Measurements from ENCODE around the gene ZNF777. TPM values are rescaled to one million over a fixed set of nuclear protein-coding genes. Genes with fewer than 3 reads are reported as not detected.

The ZNF777 gene
- total and polyA plus RNA-seq, 8 donors: 1.2 to 15.2 (median 5.3) TPM

DNA sequence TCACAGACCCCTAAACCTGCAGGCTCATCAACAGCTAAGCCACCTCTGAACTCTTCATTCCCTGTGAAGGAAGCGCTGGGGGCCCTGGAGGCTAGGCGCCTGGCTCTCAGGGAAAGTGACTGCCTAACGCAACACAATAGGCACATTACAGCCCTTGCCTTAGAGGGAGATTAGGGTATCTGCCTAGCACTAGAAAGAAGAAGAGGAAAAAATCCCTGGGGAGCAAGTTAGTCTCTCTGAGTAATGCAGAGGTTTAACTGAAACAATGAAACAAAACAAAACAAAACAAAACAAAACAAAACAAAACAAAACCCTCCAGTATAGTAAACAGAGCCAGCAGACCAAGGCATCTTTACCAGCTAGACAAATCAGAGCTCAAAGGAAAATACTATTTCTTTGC, 2.6 kb downstream of the ZNF777 start:
- 76 to 90% (median 88%) methylated on average over 3 of the region's 3 CpGs for WGBS, 5 donors
- H3K27ac ChIP-seq: no peak overlapping the region
- no peaks in the 10 kb centered on the region for H3K9me3 ChIP-seq
- intact Hi-C loops (cut with DNase I; ENCODE audit: low total_unique reads): no loop called here
- H3K27me3 ChIP-seq: no peaks in the 10 kb centered on the region
- TF ChIP-seq POLR2AphosphoS5 (IDR thresholded peaks at IDR 0.05) (no peak), POLR2A (IDR thresholded peaks at IDR 0.05) (no peak), EP300 (IDR thresholded peaks at IDR 0.05) (no peak)
- TF ChIP-seq, protein P1, sequence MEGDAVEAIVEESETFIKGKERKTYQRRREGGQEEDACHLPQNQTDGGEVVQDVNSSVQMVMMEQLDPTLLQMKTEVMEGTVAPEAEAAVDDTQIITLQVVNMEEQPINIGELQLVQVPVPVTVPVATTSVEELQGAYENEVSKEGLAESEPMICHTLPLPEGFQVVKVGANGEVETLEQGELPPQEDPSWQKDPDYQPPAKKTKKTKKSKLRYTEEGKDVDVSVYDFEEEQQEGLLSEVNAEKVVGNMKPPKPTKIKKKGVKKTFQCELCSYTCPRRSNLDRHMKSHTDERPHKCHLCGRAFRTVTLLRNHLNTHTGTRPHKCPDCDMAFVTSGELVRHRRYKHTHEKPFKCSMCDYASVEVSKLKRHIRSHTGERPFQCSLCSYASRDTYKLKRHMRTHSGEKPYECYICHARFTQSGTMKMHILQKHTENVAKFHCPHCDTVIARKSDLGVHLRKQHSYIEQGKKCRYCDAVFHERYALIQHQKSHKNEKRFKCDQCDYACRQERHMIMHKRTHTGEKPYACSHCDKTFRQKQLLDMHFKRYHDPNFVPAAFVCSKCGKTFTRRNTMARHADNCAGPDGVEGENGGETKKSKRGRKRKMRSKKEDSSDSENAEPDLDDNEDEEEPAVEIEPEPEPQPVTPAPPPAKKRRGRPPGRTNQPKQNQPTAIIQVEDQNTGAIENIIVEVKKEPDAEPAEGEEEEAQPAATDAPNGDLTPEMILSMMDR (IDR thresholded peaks at IDR 0.05): no peak
- H3K36me3 ChIP-seq: peaks cover 21 to 39% (median 35%) of the 10 kb centered on the region in 4 donors
- no peak for DNase-seq
- H3K4me1 ChIP-seq: peaks cover 10 to 41% (median 30%) of the 10 kb centered on the region in 4 donors
- no peak overlapping the region for H3K4me3 ChIP-seq

DNA sequence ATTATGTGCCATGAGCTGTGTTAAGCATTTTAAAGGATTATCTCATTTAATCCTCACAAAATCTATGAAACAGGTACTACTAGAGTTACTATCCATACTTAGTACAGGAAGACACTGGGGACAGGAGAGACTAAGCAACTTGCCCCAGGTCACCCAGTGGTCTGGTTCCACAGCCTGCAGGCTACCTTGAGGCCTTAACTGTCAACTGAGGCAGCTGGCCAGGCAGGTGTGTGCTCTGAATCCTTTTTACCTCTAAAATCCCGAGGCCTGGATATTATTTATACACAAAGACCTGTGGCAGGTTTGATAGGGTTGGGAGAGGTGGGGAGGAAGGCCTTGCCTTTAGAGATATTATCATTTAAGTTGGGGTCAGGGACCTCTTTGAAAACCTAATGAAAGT, 3.1 kb downstream of the ZNF777 start:
- no peak for DNase-seq
- intact Hi-C loops (cut with DNase I; ENCODE audit: low total_unique reads): no loop called here
- no peaks in the 10 kb centered on the region for H3K9me3 ChIP-seq
- H3K27me3 ChIP-seq: no peaks in the 10 kb centered on the region
- TF ChIP-seq POLR2A (IDR thresholded peaks at IDR 0.05): no peak
- TF ChIP-seq EP300 (IDR thresholded peaks at IDR 0.05): no peak
- no peak for TF ChIP-seq POLR2AphosphoS5 (IDR thresholded peaks at IDR 0.05)
- TF ChIP-seq, protein P1 (IDR thresholded peaks at IDR 0.05): no peak
- H3K4me1 ChIP-seq: peaks cover 10 to 41% (median 30%) of the 10 kb centered on the region in 4 donors
- 50 to 83% (median 60%) methylated on average over 1 of the region's 1 CpG for WGBS, 5 donors
- peaks cover 24 to 44% (median 39%) of the 10 kb centered on the region in 4 donors for H3K36me3 ChIP-seq
- H3K27ac ChIP-seq: no peak overlapping the region
- no peak overlapping the region for H3K4me3 ChIP-seq

DNA sequence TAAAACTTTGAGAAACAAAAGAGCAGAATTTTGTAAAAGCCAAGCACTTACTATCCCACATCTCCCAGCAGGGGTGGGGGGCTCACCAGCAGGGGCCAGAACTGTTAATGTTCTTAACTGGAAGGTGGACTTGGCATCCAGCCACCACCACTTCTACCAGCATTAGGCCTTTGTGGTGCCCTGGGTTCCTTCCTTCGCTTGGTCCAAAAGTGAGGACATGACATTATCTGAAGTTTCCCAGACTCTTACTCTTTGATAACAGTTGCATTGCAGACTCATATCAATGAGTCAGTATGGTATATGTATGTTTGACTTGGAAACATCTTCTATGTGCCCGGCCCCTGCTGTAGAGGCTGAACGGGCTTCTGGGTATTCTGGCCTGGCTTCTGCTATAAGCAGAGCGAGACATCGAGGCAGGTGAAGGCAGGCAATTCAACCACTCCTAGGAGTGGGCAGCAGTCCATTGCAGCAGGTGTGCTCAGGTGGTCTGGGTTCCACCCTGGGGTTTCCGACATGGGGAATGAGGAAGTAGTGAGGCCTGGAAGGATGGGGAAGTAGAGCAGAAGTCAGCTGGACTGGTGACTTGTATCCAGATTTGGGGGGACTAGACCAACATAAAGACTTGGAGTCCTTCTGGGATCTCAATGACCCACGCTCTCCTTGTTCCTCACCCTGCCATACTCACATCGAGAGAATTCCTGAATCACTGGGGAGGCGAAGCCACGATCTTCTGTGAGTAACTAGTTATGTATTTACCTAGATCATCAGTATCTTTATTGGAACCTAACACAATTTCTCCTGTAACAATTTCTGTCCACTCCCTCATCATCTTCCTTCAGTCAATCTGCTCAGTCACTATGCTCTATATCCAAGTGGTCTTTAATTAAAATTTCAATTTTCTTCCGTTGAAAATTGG, 4.1 kb downstream of the ZNF777 start:
- H3K27me3 ChIP-seq: no peaks in the 10 kb centered on the region
- intact Hi-C loops (cut with DNase I; ENCODE audit: low total_unique reads): no loop called here
- WGBS, 5 donors: 86 to 95% (median 91%) methylated on average over 10 to 11 of the region's 11 CpGs
- peaks cover 10 to 41% (median 30%) of the 10 kb centered on the region in 4 donors for H3K4me1 ChIP-seq
- H3K9me3 ChIP-seq: no peaks in the 10 kb centered on the region
- peaks cover 27 to 51% (median 49%) of the 10 kb centered on the region in 4 donors for H3K36me3 ChIP-seq
- TF ChIP-seq EP300 (IDR thresholded peaks at IDR 0.05): no peak
- no peak for TF ChIP-seq POLR2A (IDR thresholded peaks at IDR 0.05)
- no peak for TF ChIP-seq POLR2AphosphoS5 (IDR thresholded peaks at IDR 0.05)
- TF ChIP-seq, protein P1 (IDR thresholded peaks at IDR 0.05): no peak
- no peak overlapping the region for H3K4me3 ChIP-seq
- H3K27ac ChIP-seq: no peak overlapping the region
- no peak for DNase-seq

DNA sequence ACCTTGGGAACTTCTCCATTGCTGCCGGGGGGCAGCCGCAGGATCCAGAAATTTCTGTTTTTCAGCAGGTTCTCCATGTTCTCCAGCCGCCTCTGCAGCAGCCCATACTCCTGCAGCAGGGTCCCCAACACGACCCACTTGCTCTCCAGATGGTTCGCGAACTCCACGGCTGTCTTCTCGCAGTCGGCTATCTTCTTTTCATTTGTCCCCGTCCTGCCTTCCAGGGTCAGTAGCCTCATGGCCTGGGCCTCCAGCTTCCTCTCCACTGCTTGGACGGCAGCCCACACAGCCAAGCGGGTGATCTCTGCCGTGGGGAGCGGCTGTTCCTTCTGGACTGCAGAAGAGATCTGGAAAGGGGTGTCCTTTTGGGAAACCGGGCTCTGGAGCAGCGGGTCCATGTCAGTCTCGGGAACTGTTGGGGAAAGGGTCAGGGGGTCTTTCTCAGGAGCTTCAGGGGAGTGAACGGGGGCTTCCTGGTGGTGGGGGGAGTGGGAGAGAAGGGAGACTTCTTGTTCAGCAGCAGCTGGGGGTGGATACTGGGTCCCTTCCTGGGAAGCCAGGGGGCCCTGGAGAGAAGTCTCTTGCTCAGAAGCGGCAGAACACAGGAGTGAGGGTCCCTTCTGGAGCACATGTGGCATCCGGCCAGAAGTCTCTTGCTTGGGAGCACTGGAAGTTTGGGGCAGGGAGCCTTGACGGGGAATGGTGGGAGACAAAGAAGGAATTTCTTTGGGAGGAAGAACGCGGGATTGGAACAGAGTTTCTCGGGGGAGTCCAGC, 5.5 kb downstream of the ZNF777 start:
- Histone ChIP-seq H3K27me3 (no peaks in the 10 kb centered on the region), H3K4me1 (peaks cover 10 to 32% (median 22%) of the 10 kb centered on the region in 4 donors), H3K4me3 (no peak overlapping the region), H3K9me3 (no peaks in the 10 kb centered on the region), H3K36me3 (peaks cover 36 to 65% (median 63%) of the 10 kb centered on the region in 4 donors), H3K27ac (no peak overlapping the region)
- TF ChIP-seq POLR2A (IDR thresholded peaks at IDR 0.05) (no peak), EP300 (IDR thresholded peaks at IDR 0.05) (no peak), POLR2AphosphoS5 (IDR thresholded peaks at IDR 0.05) (no peak)
- TF ChIP-seq, protein P1 (IDR thresholded peaks at IDR 0.05): no peak
- intact Hi-C loops (cut with DNase I; ENCODE audit: low total_unique reads): no loop called here
- WGBS, 5 donors: 90 to 95% (median 93%) methylated on average over 22 to 24 of the region's 24 CpGs
- no peak for DNase-seq
